Osteocyte (in vitro differentiated cells): ENCODE results near the gene FAM78B. TPM values are rescaled to one million over a fixed set of nuclear protein-coding genes. Genes with fewer than 3 reads are reported as not detected.

Experiments used
- DNase-seq: peaks from one replicate; pipeline ENCODE4 v3.0.0; 2021; ENCODE audit warnings: mixed read lengths; ENCODE audit not compliant: unreplicated experiment; ENCODE audit errors: extremely low spot score
- H3K27ac Mint-ChIP-seq: one replicate; pipeline ENCODE4 v1.8.0; 2021; ENCODE audit warnings: mild to moderate bottlenecking, mixed read lengths; ENCODE audit not compliant: unreplicated experiment
- H3K27me3 Mint-ChIP-seq: one replicate; pipeline ENCODE4 v1.8.0; 2021; ENCODE audit warnings: mixed read lengths; ENCODE audit not compliant: unreplicated experiment
- H3K36me3 Mint-ChIP-seq: one replicate; pipeline ENCODE4 v1.8.0; 2021; ENCODE audit warnings: mixed read lengths; ENCODE audit not compliant: unreplicated experiment
- H3K4me1 Mint-ChIP-seq: one replicate; pipeline ENCODE4 v1.8.0; 2021; ENCODE audit warnings: mixed read lengths; ENCODE audit not compliant: unreplicated experiment
- H3K4me3 Mint-ChIP-seq: one replicate; pipeline ENCODE4 v1.8.0; 2021; ENCODE audit warnings: mild to moderate bottlenecking, moderate library complexity, mixed read lengths; ENCODE audit not compliant: unreplicated experiment
- H3K9me3 Mint-ChIP-seq: one replicate; pipeline ENCODE4 v1.8.0; 2021; ENCODE audit warnings: mixed read lengths; ENCODE audit not compliant: unreplicated experiment
- total RNA-seq: library from RNA; stranded (reverse); gene quantifications from 2 replicates; pipeline ENCODE4 v1.2.1, GENCODE V29; 2021
- TF ChIP-seq, protein P1 (sequence below): fragments of 200-600 bp; sonication (generic); IDR thresholded peaks from 2 replicates; pipeline ENCODE4 v1.5.0; 2021; ENCODE audit warnings: antibody characterized with exemption, mild to moderate bottlenecking, moderate library complexity

Gene FAM78B
- total RNA-seq, 1 donor from 2014 or later = 0.51 TPM

DNA sequence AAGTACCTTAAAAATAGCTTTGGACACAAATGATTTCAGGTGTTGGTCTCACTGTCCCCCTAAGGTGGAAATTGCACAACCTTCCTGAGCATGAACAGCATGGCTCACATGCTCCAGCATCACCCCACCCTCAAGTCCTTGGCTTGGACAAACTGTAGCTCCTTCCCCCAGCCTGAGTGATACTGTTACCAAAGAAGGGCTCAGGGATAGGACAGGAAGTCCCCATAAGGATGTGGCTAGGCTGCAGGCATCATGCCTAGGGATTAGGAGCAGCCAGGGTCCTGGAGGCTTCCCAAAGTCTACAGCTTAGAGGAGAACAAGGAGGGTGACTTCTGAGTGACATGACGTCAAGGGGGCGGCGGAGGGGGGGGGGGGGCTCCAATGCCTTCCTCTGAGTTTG is 10.1 kb downstream of the FAM78B start:
- Mint-ChIP-seq H3K27ac (no peak overlapping the region), H3K4me3 (no peak overlapping the region), H3K27me3 (no peaks in the 10 kb centered on the region), H3K36me3 (no peaks in the 10 kb centered on the region), H3K9me3 (peaks cover 4% of the 10 kb centered on the region), H3K4me1 (no peaks in the 10 kb centered on the region)
- TF ChIP-seq, protein P1, sequence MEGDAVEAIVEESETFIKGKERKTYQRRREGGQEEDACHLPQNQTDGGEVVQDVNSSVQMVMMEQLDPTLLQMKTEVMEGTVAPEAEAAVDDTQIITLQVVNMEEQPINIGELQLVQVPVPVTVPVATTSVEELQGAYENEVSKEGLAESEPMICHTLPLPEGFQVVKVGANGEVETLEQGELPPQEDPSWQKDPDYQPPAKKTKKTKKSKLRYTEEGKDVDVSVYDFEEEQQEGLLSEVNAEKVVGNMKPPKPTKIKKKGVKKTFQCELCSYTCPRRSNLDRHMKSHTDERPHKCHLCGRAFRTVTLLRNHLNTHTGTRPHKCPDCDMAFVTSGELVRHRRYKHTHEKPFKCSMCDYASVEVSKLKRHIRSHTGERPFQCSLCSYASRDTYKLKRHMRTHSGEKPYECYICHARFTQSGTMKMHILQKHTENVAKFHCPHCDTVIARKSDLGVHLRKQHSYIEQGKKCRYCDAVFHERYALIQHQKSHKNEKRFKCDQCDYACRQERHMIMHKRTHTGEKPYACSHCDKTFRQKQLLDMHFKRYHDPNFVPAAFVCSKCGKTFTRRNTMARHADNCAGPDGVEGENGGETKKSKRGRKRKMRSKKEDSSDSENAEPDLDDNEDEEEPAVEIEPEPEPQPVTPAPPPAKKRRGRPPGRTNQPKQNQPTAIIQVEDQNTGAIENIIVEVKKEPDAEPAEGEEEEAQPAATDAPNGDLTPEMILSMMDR = no peak
- DNase-seq = no peak

DNA sequence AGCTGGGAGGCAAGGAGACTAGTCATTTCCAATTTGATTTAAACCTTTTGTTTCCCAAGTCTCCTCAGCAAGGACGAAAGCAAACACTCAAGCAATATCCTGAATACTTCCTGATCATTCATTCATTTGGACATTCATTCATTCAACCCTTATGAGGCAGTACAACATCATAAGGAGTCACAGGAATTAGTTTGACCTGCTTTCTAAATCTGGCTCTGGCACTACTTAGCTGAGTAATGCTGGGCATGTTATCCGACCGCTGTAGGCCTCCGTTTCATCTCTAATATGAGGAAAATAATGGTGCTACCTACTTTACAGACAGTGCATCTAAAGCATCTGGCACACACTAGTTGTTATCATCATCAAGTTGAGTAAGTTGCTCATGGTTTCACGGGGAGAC is 11.7 kb downstream of the FAM78B start:
- Mint-ChIP-seq H3K9me3 (peaks cover 4% of the 10 kb centered on the region), H3K27ac (no peak overlapping the region), H3K4me3 (no peak overlapping the region), H3K4me1 (no peaks in the 10 kb centered on the region), H3K36me3 (no peaks in the 10 kb centered on the region), H3K27me3 (no peaks in the 10 kb centered on the region)
- DNase-seq = no peak
- TF ChIP-seq, protein P1 = no peak

DNA sequence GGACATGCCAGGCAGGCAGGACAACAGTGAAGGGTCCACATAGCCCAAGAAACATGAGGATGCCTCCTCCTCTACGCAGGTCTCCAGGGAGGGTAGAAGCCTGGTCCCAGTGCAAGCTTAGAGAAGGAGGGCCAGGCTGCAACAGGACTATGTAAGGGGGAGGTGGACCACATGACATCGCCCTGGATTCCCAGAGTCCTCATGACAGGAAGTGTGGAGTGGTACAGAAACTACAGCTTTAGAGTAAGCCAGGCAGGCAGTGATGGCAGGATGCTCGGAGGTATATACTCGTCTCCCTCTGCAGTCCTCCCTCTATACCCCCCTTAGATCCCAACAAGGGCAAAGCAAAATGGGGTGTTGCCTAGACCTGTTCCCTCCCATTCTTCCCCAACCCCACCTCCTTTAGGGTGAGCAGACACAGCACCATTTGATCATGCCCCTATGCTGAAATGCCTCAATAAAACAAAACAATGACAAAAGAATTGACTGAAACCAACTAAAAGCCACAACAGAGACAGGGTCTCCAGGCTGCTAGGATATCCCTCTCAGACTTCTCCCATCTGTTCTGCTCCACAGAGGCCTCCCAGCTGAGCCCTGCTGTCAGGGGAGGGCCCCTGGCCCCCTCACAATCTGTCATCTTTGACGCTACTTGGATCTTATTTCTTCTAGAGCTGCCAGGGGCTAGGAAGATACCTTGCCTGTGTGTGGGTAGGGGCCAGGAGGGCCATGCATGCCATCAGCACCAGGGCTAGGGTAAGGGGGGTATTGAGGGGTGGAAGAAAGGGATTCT is 13.1 kb downstream of the FAM78B start:
- H3K27ac Mint-ChIP-seq = no peak overlapping the region
- H3K4me1 Mint-ChIP-seq = no peaks in the 10 kb centered on the region
- H3K4me3 Mint-ChIP-seq = no peak overlapping the region
- DNase-seq = no peak
- no peaks in the 10 kb centered on the region for H3K36me3 Mint-ChIP-seq
- TF ChIP-seq, protein P1 = no peak
- H3K9me3 Mint-ChIP-seq = peaks cover 4% of the 10 kb centered on the region
- no peaks in the 10 kb centered on the region for H3K27me3 Mint-ChIP-seq

DNA sequence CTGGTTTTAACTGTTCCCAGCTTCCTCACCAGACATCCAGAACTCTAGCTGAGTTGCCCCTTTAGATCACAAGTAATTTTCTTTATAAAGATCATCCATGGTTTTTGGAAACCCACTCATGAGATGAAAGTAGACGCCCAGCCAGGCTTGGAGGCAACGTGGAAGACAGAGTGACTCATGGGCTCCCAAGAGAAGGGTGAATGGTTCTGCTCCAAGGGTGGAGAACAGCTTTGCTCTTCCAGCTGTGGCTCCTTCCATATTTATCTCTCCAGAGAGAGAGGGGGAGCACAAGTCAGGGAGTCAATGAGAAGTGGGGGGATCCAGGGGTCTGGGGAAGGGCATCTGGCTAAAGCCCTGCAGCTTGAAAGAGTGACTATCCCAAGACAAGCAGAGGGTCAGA is 13.8 kb downstream of the FAM78B start:
- Mint-ChIP-seq H3K27ac (no peak overlapping the region), H3K36me3 (no peaks in the 10 kb centered on the region), H3K4me3 (no peak overlapping the region), H3K4me1 (no peaks in the 10 kb centered on the region), H3K27me3 (no peaks in the 10 kb centered on the region), H3K9me3 (peaks cover 5% of the 10 kb centered on the region)
- TF ChIP-seq, protein P1 = no peak
- DNase-seq = no peak

DNA sequence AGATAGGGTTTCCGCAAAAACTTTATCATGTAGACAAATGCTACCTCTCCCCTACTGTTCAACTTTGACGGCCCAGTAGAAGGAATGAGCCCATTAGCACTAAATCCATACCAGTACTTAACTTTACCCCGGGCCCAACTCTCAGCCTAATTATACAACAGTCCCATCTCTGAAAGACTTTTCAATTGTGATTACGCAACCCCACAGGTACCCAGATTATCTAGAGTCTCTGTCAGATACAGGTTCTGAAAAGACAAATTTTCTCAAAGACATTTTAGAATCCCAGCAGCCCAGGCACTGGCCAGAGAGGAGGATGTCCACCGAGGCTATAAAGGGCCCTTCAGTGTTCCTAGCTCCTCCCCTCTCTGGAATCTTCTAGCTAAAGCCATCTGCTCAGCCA is 15.0 kb downstream of the FAM78B start:
- no peaks in the 10 kb centered on the region for H3K4me1 Mint-ChIP-seq
- peaks cover 8% of the 10 kb centered on the region for H3K9me3 Mint-ChIP-seq
- H3K27me3 Mint-ChIP-seq = no peaks in the 10 kb centered on the region
- TF ChIP-seq, protein P1 = no peak
- H3K4me3 Mint-ChIP-seq = no peak overlapping the region
- no peak overlapping the region for H3K27ac Mint-ChIP-seq
- DNase-seq = no peak
- H3K36me3 Mint-ChIP-seq = no peaks in the 10 kb centered on the region
